ENCODE results near the gene BIRC6. TPM values are rescaled to one million over a fixed set of nuclear protein-coding genes. Genes with fewer than 3 reads are reported as not detected.

BIRC6 gene
- total and polyA plus RNA-seq, 2 of the 8 experiments (the other 6 are each of a cell fraction or from before 2014, with no cell fraction given): 32.5 to 69.5 TPM

DNA sequence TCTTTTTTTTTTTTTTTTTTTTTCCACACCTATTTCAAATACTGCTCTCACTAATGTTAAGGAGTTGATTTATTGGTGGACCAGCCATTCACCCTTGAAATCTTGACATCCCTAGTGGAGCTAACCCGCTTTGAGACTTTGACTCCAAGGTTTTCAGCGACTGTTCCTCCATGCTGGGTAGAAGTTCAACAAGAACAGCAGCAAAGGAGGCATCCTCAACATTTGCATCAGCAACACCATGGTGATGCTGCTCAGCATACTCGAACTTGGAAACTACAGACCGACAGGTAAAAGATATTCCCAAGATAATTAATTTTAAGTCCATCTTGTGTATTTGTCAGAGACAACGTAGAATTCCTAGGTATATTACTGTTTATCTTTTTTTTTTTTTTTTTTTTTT, 74.0 kb downstream of the BIRC6 start (continued):
- TF ChIP-seq GABPA (IDR thresholded peaks at IDR 0.05; ENCODE audit: borderline replicate concordance, insufficient read depth, low read length) (no peak), POLR2AphosphoS5 (IDR thresholded peaks at IDR 0.05; ENCODE audit: low read depth, low read length) (no peak), TAF1 (IDR thresholded peaks at IDR 0.05; ENCODE audit: low read depth, low read length) (no peak)

Data from H1 (cell line).